HepG2 (cell line): Measurements from ENCODE around the gene RNF213. TPM values are rescaled to one million over a fixed set of nuclear protein-coding genes. Genes with fewer than 3 reads are reported as not detected.

Source experiments
- AGO1 ChIP-seq: fragments of 200-400 bp; formaldehyde crosslinking; IDR thresholded peaks from 2 replicates; pipeline ENCODE4 v1.6.1; 2017; ENCODE audit warnings: mild to moderate bottlenecking, low read depth, low read length, moderate library complexity; ENCODE audit not compliant: poor library complexity, severe bottlenecking
- ARNT2 ChIP-seq: sonication (generic); formaldehyde crosslinking; IDR thresholded peaks from 2 replicates; pipeline ENCODE4 v1.8.0; 2022; ENCODE audit warnings: mild to moderate bottlenecking, low read depth, missing genetic modification reagents, moderate library complexity
- CREM ChIP-seq, 2 experiments: sonication (generic) in 1 of 2; formaldehyde crosslinking in 1 of 2; IDR thresholded peaks; 2 replicates each; pipeline versions ENCODE4 v1.4.0 to v1.6.1; 2016 to 2020; ENCODE audit warnings: antibody characterized with exemption in 1 of 2, mild to moderate bottlenecking in 1 of 2, missing genetic modification reagents in 1 of 2
- KIAA2018 ChIP-seq: sonication (generic); formaldehyde crosslinking; IDR thresholded peaks from 2 replicates; pipeline ENCODE4 v1.5.0; 2020; ENCODE audit warnings: mild to moderate bottlenecking, missing genetic modification reagents, borderline replicate concordance
- MEIS2 ChIP-seq: sonication (generic); formaldehyde crosslinking; IDR thresholded peaks from 2 replicates; pipeline ENCODE4 v1.9.0; 2021; ENCODE audit warnings: mild to moderate bottlenecking, missing genetic modification reagents
- MIXL1 ChIP-seq: IDR thresholded peaks from 2 replicates; pipeline ENCODE4 v1.6.1; 2016
- MXD3 ChIP-seq: IDR thresholded peaks from 2 replicates; pipeline ENCODE4 v1.6.1; 2016; ENCODE audit warnings: mild to moderate bottlenecking, missing biosample characterization, missing genetic modification reagents
- NFE2L1 ChIP-seq: sonication (generic); formaldehyde crosslinking; IDR thresholded peaks from 2 replicates; pipeline ENCODE4 v1.4.0; 2020; ENCODE audit warnings: missing genetic modification reagents, mild to moderate bottlenecking, borderline replicate concordance
- NFE2L2 ChIP-seq: fragments of 150-350 bp; IDR thresholded peaks from 2 replicates; pipeline ENCODE4 v1.6.1; 2014; ENCODE audit warnings: low read length
- NFIC ChIP-seq: IDR thresholded peaks from 2 replicates; pipeline ENCODE4 v1.6.1; 2012; ENCODE audit warnings: mild to moderate bottlenecking, low read length, inconsistent platforms
- PHB2 ChIP-seq: fragments of 450-650 bp; IDR thresholded peaks from 2 replicates; pipeline ENCODE4 v1.6.1; 2018; ENCODE audit not compliant: partially characterized antibody
- RELA ChIP-seq: sonication (generic); formaldehyde crosslinking; IDR thresholded peaks from 2 replicates; pipeline ENCODE4 v1.4.0; 2020; ENCODE audit warnings: missing genetic modification reagents
- SALL1 ChIP-seq: sonication (generic); formaldehyde crosslinking; IDR thresholded peaks from 2 replicates; pipeline ENCODE4 v1.8.0; 2022; ENCODE audit warnings: mild to moderate bottlenecking, missing genetic modification reagents
- SMAD1 ChIP-seq: sonication (generic); formaldehyde crosslinking; IDR thresholded peaks from 2 replicates; pipeline ENCODE4 v1.4.0; 2020; ENCODE audit warnings: missing genetic modification reagents, low read depth, mild to moderate bottlenecking, borderline replicate concordance
- TBX2 ChIP-seq: sonication (generic); formaldehyde crosslinking; IDR thresholded peaks from 2 replicates; pipeline ENCODE4 v1.5.0; 2020; ENCODE audit warnings: missing genetic modification reagents, mild to moderate bottlenecking, borderline replicate concordance
- ZNF17 ChIP-seq: sonication (generic); formaldehyde crosslinking; IDR thresholded peaks from 2 replicates; pipeline ENCODE4 v1.5.0; 2020; ENCODE audit warnings: mild to moderate bottlenecking, missing genetic modification reagents
- ZNF274 ChIP-seq: sonication (generic); formaldehyde crosslinking; IDR thresholded peaks from 2 replicates; pipeline ENCODE4 v1.5.1; 2020; ENCODE audit warnings: mild to moderate bottlenecking, missing genetic modification reagents
- ZNF337 ChIP-seq: sonication (generic); formaldehyde crosslinking; IDR thresholded peaks from 2 replicates; pipeline ENCODE4 v1.5.1; 2020; ENCODE audit warnings: missing genetic modification reagents, low read depth, mild to moderate bottlenecking, borderline replicate concordance
- ZSCAN9 ChIP-seq: IDR thresholded peaks from 2 replicates; pipeline ENCODE4 v1.6.1; 2016; ENCODE audit warnings: borderline replicate concordance
- polyA plus RNA-seq, 8 experiments: library from polyadenylated mRNA; depleted of rRNA in 3 of 8; stranded (reverse) in 7 of 8; unstranded in 1 of 8; fragments of >200 nt; fragmentation: Illumina TruSeq in 4 of 8; extraction: Trizol in 4 of 8; gene quantifications; 2 replicates each; pipeline versions ENCODE4 v1.2.1 to v1.2.3, GENCODE V29; 2011 to 2016; ENCODE audit warnings: low read depth in 4 of 8, missing spikeins in 1 of 8, mixed read lengths in 1 of 8; ENCODE audit not compliant: insufficient read depth in 1 of 8
- total RNA-seq, 5 experiments: library from RNA; depleted of rRNA; stranded (reverse); fragments of >200 nt; fragmentation: Illumina TruSeq; extraction: Trizol; gene quantifications; 2 replicates each; pipeline ENCODE4 v1.2.3, GENCODE V29; 2016; ENCODE audit warnings: low read depth in 1 of 5
- TF ChIP-seq, protein P1 (sequence below): sonication (generic); formaldehyde crosslinking; IDR thresholded peaks from 2 replicates; pipeline ENCODE4 v1.4.0; 2020; ENCODE audit warnings: missing genetic modification reagents

RNF213 gene
- total and polyA plus RNA-seq, 2 of the 13 experiments (the other 11 are each of a cell fraction or from before 2014, with no cell fraction given), result 38.6 to 38.7 TPM

- TF ChIP-seq CREM (IDR thresholded peaks at IDR 0.05) (no peak), CREM (CRISPR knock-in tag; IDR thresholded peaks at IDR 0.05) (no peak), MEIS2 (CRISPR knock-in tag) (no peak; the same call in 1 of the 2 replicates), MIXL1 (CRISPR knock-in tag) (no peak), ZSCAN9 (CRISPR knock-in tag) (no peak), NFE2L2 (no peak), KIAA2018 (CRISPR knock-in tag) (no peak), ZNF17 (CRISPR knock-in tag) (no peak), RELA (CRISPR knock-in tag) (peak; percentile 53; the same call in 1 of the 2 replicates), MXD3 (CRISPR knock-in tag) (peak; percentile 92), TBX2 (CRISPR knock-in tag) (peak; percentile 47; the same call in 1 of the 2 replicates), SALL1 (CRISPR knock-in tag) (peak; percentile 49; the same call in 1 of the 2 replicates), SMAD1 (CRISPR knock-in tag) (peak; percentile 61; the same call in 1 of the 2 replicates), PHB2 (no peak), ZNF337 (CRISPR knock-in tag) (no peak; the same call in 1 of the 2 replicates), NFIC (no peak), ARNT2 (peak; percentile 72; the same call in 1 of the 2 replicates), NFE2L1 (no peak), ZNF274 (CRISPR knock-in tag) (no peak), AGO1 (no peak)
- TF ChIP-seq, protein P1, sequence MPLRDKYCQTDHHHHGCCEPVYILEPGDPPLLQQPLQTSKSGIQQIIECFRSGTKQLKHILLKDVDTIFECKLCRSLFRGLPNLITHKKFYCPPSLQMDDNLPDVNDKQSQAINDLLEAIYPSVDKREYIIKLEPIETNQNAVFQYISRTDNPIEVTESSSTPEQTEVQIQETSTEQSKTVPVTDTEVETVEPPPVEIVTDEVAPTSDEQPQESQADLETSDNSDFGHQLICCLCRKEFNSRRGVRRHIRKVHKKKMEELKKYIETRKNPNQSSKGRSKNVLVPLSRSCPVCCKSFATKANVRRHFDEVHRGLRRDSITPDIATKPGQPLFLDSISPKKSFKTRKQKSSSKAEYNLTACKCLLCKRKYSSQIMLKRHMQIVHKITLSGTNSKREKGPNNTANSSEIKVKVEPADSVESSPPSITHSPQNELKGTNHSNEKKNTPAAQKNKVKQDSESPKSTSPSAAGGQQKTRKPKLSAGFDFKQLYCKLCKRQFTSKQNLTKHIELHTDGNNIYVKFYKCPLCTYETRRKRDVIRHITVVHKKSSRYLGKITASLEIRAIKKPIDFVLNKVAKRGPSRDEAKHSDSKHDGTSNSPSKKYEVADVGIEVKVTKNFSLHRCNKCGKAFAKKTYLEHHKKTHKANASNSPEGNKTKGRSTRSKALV (CRISPR knock-in tag), result no peak
Measured at GRCh38 chr17:80220054-80220735, 40.5 kb upstream of the RNF213 start, which contains the start of the genes SGSH and SLC26A11 (continued).
